Adrenal gland (tissue), 12 donors: Measurements from ENCODE around the gene CUX1. TPM values are rescaled to one million over a fixed set of nuclear protein-coding genes. Genes with fewer than 3 reads are reported as not detected.

Source experiments
- DNase-seq, 7 donors: peaks; one replicate each; pipeline ENCODE4 v3.0.0-alpha.2; 2019 to 2020
- H3K27ac ChIP-seq, 5 donors: fragments of 200-600 bp; sonication (generic) in 4 of 5; 1 replicate in 3 of 5; 2 replicates in 2 of 5; pipeline versions ENCODE4 v1.5.1 to v1.8.0; 2016 to 2020; ENCODE audit warnings: mild to moderate bottlenecking in 1 of 5
- H3K27me3 ChIP-seq: fragments of 200-600 bp; 2 replicates; pipeline ENCODE4 v1.8.0; 2021
- H3K36me3 ChIP-seq, 2 donors: fragments of 200-600 bp; replicated peaks in 1 of 2; 1 replicate in 1 of 2; 2 replicates in 1 of 2; pipeline versions ENCODE4 v1.5.1 to v1.8.0; 2018 to 2022
- H3K4me1 ChIP-seq, 2 donors: fragments of 200-600 bp; replicated peaks in 1 of 2; 1 replicate in 1 of 2; 2 replicates in 1 of 2; pipeline versions ENCODE4 v1.5.1 to v1.8.0; 2018 to 2021
- H3K4me3 ChIP-seq, 4 donors: fragments of 200-600 bp; sonication (generic) in 3 of 4; one replicate each; pipeline ENCODE4 v1.5.1; 2016 to 2018
- H3K9me3 ChIP-seq, 3 donors: fragments of 200-600 bp; sonication (generic) in 1 of 3; replicated peaks in 1 of 3; 1 replicate in 2 of 3; 2 replicates in 1 of 3; pipeline versions ENCODE4 v1.5.1 to v1.8.0; 2016 to 2021
- CTCF ChIP-seq, 6 experiments: fragments of 450-650 bp in 4 of 6; fragments of 200-600 bp in 2 of 6; sonication (generic) in 1 of 6; IDR thresholded peaks; 1 replicate in 5 of 6; 2 replicates in 1 of 6; pipeline versions ENCODE4 v1.5.1 to v1.8.0; 2016 to 2021; ENCODE audit warnings: antibody characterized with exemption in 6 of 6, mild to moderate bottlenecking in 2 of 6, moderate library complexity in 1 of 6
- POLR2A ChIP-seq, 2 donors: fragments of 450-650 bp; IDR thresholded peaks; one replicate each; pipeline ENCODE4 v1.6.1; 2017; ENCODE audit warnings: antibody characterized with exemption in 2 of 2, mild to moderate bottlenecking in 2 of 2, moderate library complexity in 1 of 2
- WGBS, 4 donors: extraction: QIAGEN DNeasy Blood & Tissue Kit in 2 of 4; methylation state at CpG; one replicate each; pipeline versions ENCODE4 v1.1.5 to v1.1.7; 2013 to 2017; 5-methylcytosine and 5-hydroxymethylcytosine counted together
- intact Hi-C, 2 donors: fragments of 100-400 bp; cut with DNase I; formaldehyde crosslinking; loops; one replicate each; pipeline versions ENCODE4 v1.14.1 to v1.15.0; 2022 to 2023
- polyA plus RNA-seq, 3 donors: library from polyadenylated mRNA; stranded (reverse); fragments of 200-250 nt in 2 of 3; fragments of 350-450 nt in 1 of 3; fragmentation: Illumina TruSeq in 1 of 3; extraction: RNeasy Lipid Tissue Mini Kit (QIAGEN cat#74804) in 1 of 3; gene quantifications; one replicate each; pipeline ENCODE4 v1.2.3, GENCODE V29; 2013 to 2014
- total RNA-seq, 9 donors: library from RNA; depleted of rRNA in 4 of 9; stranded (reverse); fragments of >200 nt in 4 of 9; fragments of 120-200 nt in 1 of 9; fragmentation: NEBNext Ultra II Directional in 1 of 9; extraction: Animal tissue kit (Norgen Biotek cat#: 25700) in 1 of 9; gene quantifications; one replicate each; pipeline versions ENCODE4 v1.1.0 to v1.2.4, GENCODE V29; 2013 to 2023
- donor health status: healthy with polysubstance abuse.
- donor health status: Bipolar disorder and iron deficiency.
- donor health status: DM: yes; HTN: yes; CAD: no.
- donor health status: DM: no; HTN: no; CAD: no.
- donor health status: DM: no; HTN: no; CAD: no.
- donor health status: DM: yes; HTN: yes; CAD: no.

CUX1 gene
- total and polyA plus RNA-seq, 12 donors = 17.2 to 72.6 (median 58.3) TPM

- H3K4me3 ChIP-seq = no peak overlapping the region
- H3K4me1 ChIP-seq = peaks cover 4 to 7% of the 10 kb centered on the region in 2 donors
- H3K27me3 ChIP-seq = no peaks in the 10 kb centered on the region
- no peaks in the 10 kb centered on the region for H3K36me3 ChIP-seq
- WGBS, 4 donors = 80 to 85% (median 83%) methylated on average over 13 of the region's 13 CpGs
- peaks cover 0 to 4% (median 0%) of the 10 kb centered on the region in 3 donors for H3K9me3 ChIP-seq
- no peak overlapping the region for H3K27ac ChIP-seq
- DNase-seq = no peak
- no peak for TF ChIP-seq POLR2A (IDR thresholded peaks at IDR 0.05)
- TF ChIP-seq CTCF (IDR thresholded peaks at IDR 0.05) = no peak
- intact Hi-C loops = no loop called here
Observed at GRCh38 chr7:101843293-101844271, 26.2 kb downstream of the CUX1 start.

GRCh38 chr7:101845974-101846373, 28.5 kb downstream of the CUX1 start:
- peaks cover 4 to 7% of the 10 kb centered on the region in 2 donors for H3K4me1 ChIP-seq
- no peaks in the 10 kb centered on the region for H3K36me3 ChIP-seq
- H3K27ac ChIP-seq = no peak overlapping the region
- H3K27me3 ChIP-seq = no peaks in the 10 kb centered on the region
- WGBS, 4 donors = 89 to 98% (median 96%) methylated on average over 2 of the region's 2 CpGs
- no peak for DNase-seq
- TF ChIP-seq CTCF (IDR thresholded peaks at IDR 0.05) = no peak
- no peak for TF ChIP-seq POLR2A (IDR thresholded peaks at IDR 0.05)
- intact Hi-C loops = no loop called here
- no peak overlapping the region for H3K4me3 ChIP-seq
- H3K9me3 ChIP-seq = peaks cover 0 to 4% (median 0%) of the 10 kb centered on the region in 3 donors

DNA sequence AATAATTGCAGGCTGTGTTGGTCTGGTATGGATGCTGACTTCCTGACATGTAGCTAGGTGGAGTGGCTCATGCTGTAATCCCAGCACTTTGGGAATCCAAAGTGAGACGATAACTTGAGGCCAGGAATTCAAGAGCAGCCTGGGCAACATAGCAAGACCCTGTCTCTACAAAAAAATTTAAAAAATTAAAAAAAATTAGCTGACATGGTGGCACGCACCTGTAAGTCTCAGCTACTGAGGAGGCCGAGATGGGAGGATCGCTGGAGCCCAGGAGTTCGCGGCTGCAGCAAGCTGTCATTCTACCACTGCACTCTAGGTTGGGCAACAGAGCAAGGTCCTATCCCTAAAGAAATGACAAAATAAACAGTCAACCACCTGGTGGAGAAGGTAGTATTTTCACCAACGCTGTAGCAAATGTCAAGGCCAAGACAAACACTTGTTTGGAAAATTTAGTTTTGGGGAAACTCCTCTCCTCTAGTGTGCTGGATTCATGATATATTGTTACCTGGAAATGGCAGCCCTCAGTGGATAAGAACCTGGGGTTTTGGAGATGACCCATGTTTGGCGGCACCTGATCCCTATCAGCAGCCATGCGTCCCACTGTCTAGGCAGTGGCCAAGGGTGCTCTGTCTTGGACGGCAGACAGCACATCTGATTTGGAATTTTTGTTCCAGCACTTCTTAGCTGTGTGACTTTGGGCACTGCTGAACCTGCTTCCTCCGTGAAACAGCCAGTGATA, 29.5 kb downstream of the CUX1 start:
- Histone ChIP-seq H3K27me3 (no peaks in the 10 kb centered on the region), H3K36me3 (no peaks in the 10 kb centered on the region), H3K9me3 (peaks cover 0 to 4% (median 0%) of the 10 kb centered on the region in 3 donors), H3K4me1 (no peaks in the 10 kb centered on the region), H3K4me3 (no peak overlapping the region), H3K27ac (no peak overlapping the region)
- no peak for TF ChIP-seq CTCF (IDR thresholded peaks at IDR 0.05)
- TF ChIP-seq POLR2A (IDR thresholded peaks at IDR 0.05) = no peak
- 93 to 97% (median 97%) methylated on average over 11 of the region's 11 CpGs for WGBS, 4 donors
- DNase-seq = no peak
- intact Hi-C loops = no loop called here
